ENCODE data around the gene KCNK18. TPM values are rescaled to one million over a fixed set of nuclear protein-coding genes. Genes with fewer than 3 reads are reported as not detected.
A peak's percentile ranks its signal among the peaks of the same experiment; 100 is the strongest.

Gene KCNK18
- total RNA-seq, 2 experiments from 2014 or later = not detected

GRCh38 chr10:117164592-117165537, 32.4 kb upstream of the KCNK18 start:
- Mint-ChIP-seq H3K4me3 (no peak overlapping the region), H3K27me3 (peaks cover 81% of the 10 kb centered on the region), H3K36me3 (no peaks in the 10 kb centered on the region), H3K27ac (no peak overlapping the region), H3K9me3 (no peaks in the 10 kb centered on the region), H3K4me1 (ENCODE audit: low read depth) (peaks cover 44% of the 10 kb centered on the region)
- intact Hi-C loops (cut with micrococcal nuclease) = loop anchor here (1.0 to 2.0 kb wide), 3 partner anchors 28 to 368 kb away; partner anchors contain the start of gene ENO4
- ChIA-PET CTCF (interaction anchor here (1.1 to 4.0 kb wide), 6 partner anchors 10 to 376 kb away, joined by 3 to 43 read pairs (median 16); no protein-coding TSS in a partner anchor), POLR2A (no interaction called here)
- no peak for DNase-seq

- ChIA-PET POLR2A (interaction anchor here (1.0 kb wide), 1 partner anchor 369 kb away, joined by 3 read pairs; no protein-coding TSS in a partner anchor), CTCF (interaction anchor here (0.8 to 5.0 kb wide), 7 partner anchors 9 to 377 kb away, joined by 3 to 43 read pairs (median 18); no protein-coding TSS in a partner anchor)
- Mint-ChIP-seq H3K4me1 (ENCODE audit: low read depth) (peaks cover 44% of the 10 kb centered on the region), H3K36me3 (no peaks in the 10 kb centered on the region), H3K4me3 (no peak overlapping the region), H3K27me3 (peaks cover 81% of the 10 kb centered on the region), H3K27ac (no peak overlapping the region), H3K9me3 (no peaks in the 10 kb centered on the region)
- DNase-seq = peak; percentile 45
- intact Hi-C loops (cut with micrococcal nuclease) = loop anchor here (1.0 to 2.0 kb wide), 3 partner anchors 28 to 367 kb away; partner anchors contain the start of gene ENO4
These were observed 31.5 kb upstream of the KCNK18 start for GRCh38 chr10:117165538-117166417.

- H3K36me3 Mint-ChIP-seq = no peaks in the 10 kb centered on the region
- intact Hi-C loops (cut with micrococcal nuclease) = no loop called here
- no peak overlapping the region for H3K27ac Mint-ChIP-seq
- H3K27me3 Mint-ChIP-seq = peaks cover 77% of the 10 kb centered on the region
- peaks cover 41% of the 10 kb centered on the region for H3K4me1 Mint-ChIP-seq (ENCODE audit: low read depth)
- H3K9me3 Mint-ChIP-seq = no peaks in the 10 kb centered on the region
- H3K4me3 Mint-ChIP-seq = no peak overlapping the region
- ChIA-PET CTCF (interaction anchor here (0.8 to 5.0 kb wide), 15 partner anchors 9 to 485 kb away, joined by 3 to 43 read pairs (median 4); no protein-coding TSS in a partner anchor), POLR2A (interaction anchor here (1.0 kb wide), 1 partner anchor 370 kb away, joined by 3 read pairs; no protein-coding TSS in a partner anchor)
- peak; percentile 23 for DNase-seq
These were observed 30.6 kb upstream of the KCNK18 start for GRCh38 chr10:117166418-117167345.

GRCh38 chr10:117167346-117167788, 29.9 kb upstream of the KCNK18 start:
- POLR2A ChIA-PET = no interaction called here

GRCh38 chr10:117167789-117168674, 29.3 kb upstream of the KCNK18 start:
- intact Hi-C loops (cut with micrococcal nuclease) = loop anchor here (1.0 kb wide), 2 partner anchors 8 to 371 kb away; no protein-coding TSS in a partner anchor
- POLR2A ChIA-PET = no interaction called here
- H3K9me3 Mint-ChIP-seq = no peaks in the 10 kb centered on the region
- H3K4me1 Mint-ChIP-seq (ENCODE audit: low read depth) = peaks cover 32% of the 10 kb centered on the region
- CTCF ChIA-PET = interaction anchor here (0.6 to 5.0 kb wide), 29 partner anchors 11 to 1472 kb away, joined by 3 to 43 read pairs (median 4); partner anchors contain the start of gene ENO4
- H3K4me3 Mint-ChIP-seq = no peak overlapping the region
- peak; percentile 75 for DNase-seq
- no peaks in the 10 kb centered on the region for H3K36me3 Mint-ChIP-seq
- H3K27ac Mint-ChIP-seq = no peak overlapping the region
- peaks cover 78% of the 10 kb centered on the region for H3K27me3 Mint-ChIP-seq

More at GRCh38 chr10:117167346-117167788, 29.9 kb upstream of the KCNK18 start:
- intact Hi-C loops (cut with micrococcal nuclease) = no loop called here
- H3K9me3 Mint-ChIP-seq = no peaks in the 10 kb centered on the region
- no peak for DNase-seq
- H3K27me3 Mint-ChIP-seq = peaks cover 79% of the 10 kb centered on the region
- no peaks in the 10 kb centered on the region for H3K36me3 Mint-ChIP-seq
- no peak overlapping the region for H3K27ac Mint-ChIP-seq
- CTCF ChIA-PET = interaction anchor here (0.8 to 5.0 kb wide), 22 partner anchors 8 to 486 kb away, joined by 3 to 43 read pairs (median 4); no protein-coding TSS in a partner anchor
- H3K4me1 Mint-ChIP-seq (ENCODE audit: low read depth) = peaks cover 36% of the 10 kb centered on the region
- no peak overlapping the region for H3K4me3 Mint-ChIP-seq

GRCh38 chr10:117168729-117169128, 28.6 kb upstream of the KCNK18 start:
- CTCF ChIA-PET = interaction anchor here (0.6 to 5.0 kb wide), 16 partner anchors 10 to 1473 kb away, joined by 3 to 43 read pairs (median 4); partner anchors contain the start of gene ENO4
- DNase-seq = no peak
- Mint-ChIP-seq H3K4me3 (no peak overlapping the region), H3K9me3 (no peaks in the 10 kb centered on the region), H3K27ac (no peak overlapping the region), H3K4me1 (ENCODE audit: low read depth) (peaks cover 32% of the 10 kb centered on the region), H3K36me3 (no peaks in the 10 kb centered on the region), H3K27me3 (peaks cover 77% of the 10 kb centered on the region)
- POLR2A ChIA-PET = no interaction called here
- intact Hi-C loops (cut with micrococcal nuclease) = loop anchor here (1.0 kb wide), 2 partner anchors 8 to 371 kb away; no protein-coding TSS in a partner anchor

GRCh38 chr10:117169480-117169879, 27.8 kb upstream of the KCNK18 start:
- H3K9me3 Mint-ChIP-seq = no peaks in the 10 kb centered on the region
- POLR2A ChIA-PET = no interaction called here
- no peaks in the 10 kb centered on the region for H3K36me3 Mint-ChIP-seq
- H3K27me3 Mint-ChIP-seq = peaks cover 69% of the 10 kb centered on the region
- no peak overlapping the region for H3K4me3 Mint-ChIP-seq
- CTCF ChIA-PET = interaction anchor here (0.9 to 5.0 kb wide), 6 partner anchors 12 to 381 kb away, joined by 3 to 37 read pairs (median 4); no protein-coding TSS in a partner anchor
- no peak for DNase-seq
- H3K27ac Mint-ChIP-seq = no peak overlapping the region
- H3K4me1 Mint-ChIP-seq (ENCODE audit: low read depth) = peaks cover 32% of the 10 kb centered on the region
- intact Hi-C loops (cut with micrococcal nuclease) = no loop called here

- CTCF ChIA-PET = interaction anchor here (0.9 to 5.0 kb wide), 6 partner anchors 13 to 382 kb away, joined by 3 to 37 read pairs (median 4); no protein-coding TSS in a partner anchor
- Mint-ChIP-seq H3K4me3 (no peak overlapping the region), H3K4me1 (ENCODE audit: low read depth) (peaks cover 34% of the 10 kb centered on the region), H3K27ac (no peak overlapping the region), H3K36me3 (no peaks in the 10 kb centered on the region), H3K27me3 (peaks cover 62% of the 10 kb centered on the region), H3K9me3 (no peaks in the 10 kb centered on the region)
- intact Hi-C loops (cut with micrococcal nuclease) = no loop called here
- POLR2A ChIA-PET = no interaction called here
- DNase-seq = no peak
These were observed 27.0 kb upstream of the KCNK18 start for GRCh38 chr10:117170244-117170643.

GRCh38 chr10:117174439-117175214, 22.7 kb upstream of the KCNK18 start:
- Mint-ChIP-seq H3K36me3 (no peaks in the 10 kb centered on the region), H3K4me1 (ENCODE audit: low read depth) (peaks cover 14% of the 10 kb centered on the region), H3K9me3 (no peaks in the 10 kb centered on the region), H3K27me3 (peaks cover 34% of the 10 kb centered on the region), H3K27ac (no peak overlapping the region), H3K4me3 (peak overlapping the region; percentile 65)
- ChIA-PET POLR2A (no interaction called here), CTCF (interaction anchor here (0.6 to 6.2 kb wide), 45 partner anchors 8 to 492 kb away, joined by 3 to 120 read pairs (median 5); no protein-coding TSS in a partner anchor)
- intact Hi-C loops (cut with micrococcal nuclease) = loop anchor here (1.0 to 2.0 kb wide), 3 partner anchors 170 to 432 kb away; partner anchors contain the start of genes HSPA12A and SHTN1
- DNase-seq = peak; percentile 91
